HCT116 (cell line): Measurements from ENCODE around the gene NTRK3. TPM values are rescaled to one million over a fixed set of nuclear protein-coding genes. Genes with fewer than 3 reads are reported as not detected.

ENCODE experiments used
- ATAC-seq: fragments of 200-7000 bp; cut with Tn5 transposase; 2 replicates; pipeline ENCODE4 v1.9.1; 2020; ENCODE audit warnings: mild to moderate bottlenecking, moderate library complexity
- BruUV-seq: library from RNA; stranded (reverse); fragments of 400-500 nt; replicated peaks from 2 replicates; lab custom pipeline; 2021; lab: Mats Ljungman, UMichigan
- CTCF ChIA-PET: fragments of 300-600 bp; sonication (Branson Sonifier 250); formaldehyde crosslinking; loops from one replicate; lab custom pipeline; 2021; ENCODE audit warnings: antibody characterized with exemption; lab: Charles Lee
- POLR2A ChIA-PET: fragments of 300-600, 350-600 bp; sonication (Branson Sonifier 250); formaldehyde crosslinking; loops from one replicate; lab custom pipeline; 2021; ENCODE audit warnings: antibody characterized with exemption; lab: Charles Lee
- RAD21 ChIA-PET, 2 experiments: fragments of 300-600 bp; sonication (Branson Sonifier 250); formaldehyde crosslinking; loops; one replicate each; lab custom pipeline; 2023; ENCODE audit warnings: low total read pairs in 2 of 2; ENCODE audit not compliant: uncharacterized antibody in 2 of 2, unreplicated experiment in 2 of 2, low non-redundant PET in 1 of 2; lab: Charles Lee
- DNase-seq: peaks from one replicate; pipeline ENCODE4 v3.0.0-alpha.2; 2010; ENCODE audit warnings: low read depth, low spot score
- H2AFZ ChIP-seq: fragments of 200-600 bp; shearing (Covaris generic), sonication (generic); 2 replicates; pipeline ENCODE4 v1.6.1; 2017; ENCODE audit warnings: low read depth, mixed run types, mixed read lengths, antibody characterized with exemption, low read length; ENCODE audit not compliant: poor library complexity, severe bottlenecking
- H3K27ac ChIP-seq: 2 replicates; pipeline ENCODE4 v1.5.1; 2012; ENCODE audit warnings: low read depth, low read length
- H3K27me3 ChIP-seq: fragments of 200-600 bp; sonication (generic); 2 replicates; pipeline ENCODE4 v1.6.1; 2016; ENCODE audit warnings: mixed run types, low read length, mixed read lengths; ENCODE audit not compliant: insufficient read depth
- H3K36me3 ChIP-seq, 2 experiments: fragments of 200-500 bp in 1 of 2; fragments of 200-600 bp in 1 of 2; sonication (Bioruptor generic) in 1 of 2; sonication (generic) in 1 of 2; 2 replicates each; pipeline versions ENCODE4 v1.5.1 to v1.6.1; 2014 to 2016; ENCODE audit warnings: low read length in 2 of 2, inconsistent platforms in 1 of 2, mixed read lengths in 1 of 2, mixed run types in 1 of 2; ENCODE audit not compliant: insufficient read depth in 2 of 2, control insufficient read depth in 1 of 2
- H3K4me1 ChIP-seq, 2 experiments: fragments of 200-600 bp in 1 of 2; sonication (generic) in 1 of 2; 2 replicates each; pipeline versions ENCODE4 v1.5.1 to v1.6.1; 2012 to 2017; ENCODE audit warnings: low read length in 2 of 2, inconsistent platforms in 1 of 2, mild to moderate bottlenecking in 1 of 2, mixed read lengths in 1 of 2, mixed run types in 1 of 2, moderate library complexity in 1 of 2; ENCODE audit not compliant: insufficient read depth in 2 of 2, control insufficient read depth in 1 of 2
- H3K4me2 ChIP-seq: fragments of 200-600 bp; sonication (generic); 2 replicates; pipeline ENCODE4 v1.6.1; 2017; ENCODE audit warnings: mixed run types, low read length, mixed read lengths
- H3K4me3 ChIP-seq, 2 experiments: fragments of 200-600 bp in 1 of 2; sonication (generic) in 1 of 2; replicated peaks in 1 of 2; 2 replicates each; pipeline ENCODE4 v1.5.1; 2011 to 2016; ENCODE audit warnings: low read length in 2 of 2, control low read depth in 1 of 2, low read depth in 1 of 2, mild to moderate bottlenecking in 1 of 2, mixed read lengths in 1 of 2, mixed run types in 1 of 2
- H3K79me2 ChIP-seq: fragments of 200-600 bp; sonication (generic); 2 replicates; pipeline ENCODE4 v1.6.1; 2017; ENCODE audit warnings: mild to moderate bottlenecking, mixed run types, low read length, moderate library complexity, mixed read lengths; ENCODE audit not compliant: insufficient read depth
- H3K9ac ChIP-seq: fragments of 200-600 bp; sonication (generic); 2 replicates; pipeline ENCODE4 v1.6.1; 2016; ENCODE audit warnings: low read length, mixed read lengths
- H3K9me2 ChIP-seq: fragments of 200-600 bp; sonication (generic), shearing (Covaris generic); 2 replicates; pipeline ENCODE4 v1.6.1; 2017; ENCODE audit warnings: mixed run types, mild to moderate bottlenecking, moderate library complexity; ENCODE audit not compliant: insufficient read depth
- H3K9me3 ChIP-seq, 2 experiments: fragments of 200-500 bp in 1 of 2; fragments of 200-600 bp in 1 of 2; sonication (Bioruptor generic) in 1 of 2; sonication (generic) in 1 of 2; 2 replicates each; pipeline ENCODE4 v1.6.1; 2014 to 2017; ENCODE audit warnings: low read length in 2 of 2, mixed read lengths in 2 of 2, inconsistent platforms in 1 of 2, low read depth in 1 of 2, mild to moderate bottlenecking in 1 of 2, mixed run types in 1 of 2, moderate library complexity in 1 of 2; ENCODE audit not compliant: control insufficient read depth in 1 of 2, insufficient read depth in 1 of 2
- H4K20me1 ChIP-seq: fragments of 200-600 bp; sonication (generic), shearing (Covaris generic); 2 replicates; pipeline ENCODE4 v1.6.1; 2017; ENCODE audit warnings: mixed run types, mild to moderate bottlenecking, moderate library complexity; ENCODE audit not compliant: insufficient read depth
- ATF3 ChIP-seq: IDR thresholded peaks from 2 replicates; pipeline ENCODE4 v1.6.1; 2012
- CBX3 ChIP-seq: IDR thresholded peaks from 2 replicates; pipeline ENCODE4 v1.6.1; 2012; ENCODE audit warnings: low read depth
- CEBPB ChIP-seq: IDR thresholded peaks from 2 replicates; pipeline ENCODE4 v1.6.1; 2012; ENCODE audit warnings: low read depth
- EGR1 ChIP-seq: IDR thresholded peaks from 2 replicates; pipeline ENCODE4 v1.6.1; 2012; ENCODE audit warnings: low read depth
- EZH2 ChIP-seq: fragments of 200-600 bp; sonication (generic); IDR thresholded peaks from 2 replicates; pipeline ENCODE4 v1.6.1; 2017; ENCODE audit warnings: antibody characterized with exemption, mixed run types
- EZH2phosphoT487 ChIP-seq: fragments of 200-600 bp; IDR thresholded peaks from 2 replicates; pipeline ENCODE4 v1.6.1; 2018; ENCODE audit warnings: antibody characterized with exemption, borderline replicate concordance
- FOSL1 ChIP-seq: IDR thresholded peaks from 2 replicates; pipeline ENCODE4 v1.6.1; 2012; ENCODE audit warnings: low read depth
- JUND ChIP-seq: IDR thresholded peaks from 2 replicates; pipeline ENCODE4 v1.6.1; 2012
- MAX ChIP-seq: IDR thresholded peaks from 2 replicates; pipeline ENCODE4 v1.6.1; 2012
- POLR2A ChIP-seq: IDR thresholded peaks from 2 replicates; pipeline ENCODE4 v1.7.0; 2011; ENCODE audit warnings: borderline replicate concordance; ENCODE audit not compliant: insufficient read depth, insufficient read length; ENCODE audit errors: extremely low read depth
- POLR2AphosphoS5 ChIP-seq: IDR thresholded peaks from 2 replicates; pipeline ENCODE4 v1.6.1; 2011; ENCODE audit warnings: mild to moderate bottlenecking, low read depth, low read length, moderate library complexity
- RAD21 ChIP-seq: IDR thresholded peaks from 2 replicates; pipeline ENCODE4 v1.6.1; 2012; ENCODE audit warnings: low read depth, mild to moderate bottlenecking
- REST ChIP-seq: IDR thresholded peaks from 2 replicates; pipeline ENCODE4 v1.6.1; 2012; ENCODE audit warnings: low read depth
- SIN3A ChIP-seq: IDR thresholded peaks from 2 replicates; pipeline ENCODE4 v1.6.1; 2012; ENCODE audit warnings: low read depth
- SP1 ChIP-seq: IDR thresholded peaks from 2 replicates; pipeline ENCODE4 v1.6.1; 2012; ENCODE audit warnings: low read depth
- SRF ChIP-seq: IDR thresholded peaks from 2 replicates; pipeline ENCODE4 v1.6.1; 2012; ENCODE audit warnings: low read depth
- TCF7L2 ChIP-seq: IDR thresholded peaks from 2 replicates; pipeline ENCODE4 v1.7.0; 2011; ENCODE audit warnings: borderline replicate concordance, inconsistent platforms; ENCODE audit not compliant: insufficient read depth, insufficient read length; ENCODE audit errors: extremely low read depth
- YY1 ChIP-seq: IDR thresholded peaks from 2 replicates; pipeline ENCODE4 v1.6.1; 2011; ENCODE audit warnings: low read length, low read depth, moderate library complexity, mild to moderate bottlenecking; ENCODE audit not compliant: insufficient replicate concordance; ENCODE audit errors: extremely low read depth
- ZBTB33 ChIP-seq: IDR thresholded peaks from 2 replicates; pipeline ENCODE4 v1.6.1; 2011; ENCODE audit warnings: mild to moderate bottlenecking, low read length, moderate library complexity; ENCODE audit not compliant: insufficient replicate concordance; ENCODE audit errors: extremely low read depth
- ZFX ChIP-seq: fragments of 450-650 bp; IDR thresholded peaks from 2 replicates; pipeline ENCODE4 v1.6.1; 2017
- intact Hi-C: fragments of 100-400 bp; cut with micrococcal nuclease; formaldehyde crosslinking; loops from 2 replicates; pipeline ENCODE4 v1.10.0; 2022
- total RNA-seq: library from RNA; stranded (reverse); gene quantifications from one replicate; pipeline ENCODE4 v1.2.1, GENCODE V29; 2021; ENCODE audit not compliant: unreplicated experiment

NTRK3 gene
- total RNA-seq, 1 experiment from 2014 or later: not detected

- TF ChIP-seq YY1 (no peak), POLR2AphosphoS5 (no peak), SIN3A (no peak), MAX (no peak), SP1 (no peak), FOSL1 (no peak)
Measured at GRCh38 chr15:88178631-88179030, 77.9 kb downstream of the NTRK3 start (continued).

- ATAC-seq: no peak
- no peak overlapping the region for H3K4me2 ChIP-seq
- DNase-seq: no peak
- H3K4me3 ChIP-seq: no peak overlapping the region
- H2AFZ ChIP-seq: no peak overlapping the region
- CTCF ChIA-PET: no interaction called here
- H3K79me2 ChIP-seq: no peaks in the 10 kb centered on the region
- no peak overlapping the region for H3K27ac ChIP-seq
- H3K9ac ChIP-seq: no peak overlapping the region
- H3K27me3 ChIP-seq: peaks cover 14% of the 10 kb centered on the region
- H3K9me2 ChIP-seq: no peaks in the 10 kb centered on the region
- RAD21 ChIA-PET: no interaction called here
- no TSS peak for BruUV-seq
- no peaks in the 10 kb centered on the region for H3K9me3 ChIP-seq
- H4K20me1 ChIP-seq: no peaks in the 10 kb centered on the region
- no peaks in the 10 kb centered on the region for H3K36me3 ChIP-seq
- H3K4me1 ChIP-seq: no peaks in the 10 kb centered on the region
- POLR2A ChIA-PET: no interaction called here
- intact Hi-C loops: no loop called here
- TF ChIP-seq ATF3 (no peak), TCF7L2 (no peak), JUND (no peak), POLR2AphosphoS5 (no peak), SRF (no peak), RAD21 (no peak), ZBTB33 (no peak), CBX3 (no peak), EGR1 (no peak), SP1 (no peak), EZH2 (no peak), EZH2phosphoT487 (no peak), CEBPB (no peak), REST (no peak), ZFX (no peak), FOSL1 (no peak), SIN3A (no peak), POLR2A (no peak)
Measured at GRCh38 chr15:88177451-88177850, 79.1 kb downstream of the NTRK3 start.
